Liver (tissue), 9 donors: ENCODE results near the gene SELENOM. TPM values are rescaled to one million over a fixed set of nuclear protein-coding genes. Genes with fewer than 3 reads are reported as not detected.

Experiments used
- DNase-seq: peaks from one replicate; pipeline ENCODE4 v3.0.0-alpha.2; 2017; ENCODE audit warnings: low spot score
- H3K27ac ChIP-seq, 2 donors: one replicate each; pipeline ENCODE4 v1.7.0; 2013; ENCODE audit warnings: inconsistent platforms in 2 of 2, low read length in 2 of 2, control low read depth in 1 of 2, low read depth in 1 of 2, mild to moderate bottlenecking in 1 of 2
- H3K27me3 ChIP-seq, 4 donors: one replicate each; pipeline versions ENCODE4 v1.6.1 to v1.7.0; 2013; ENCODE audit warnings: low read length in 3 of 4, inconsistent platforms in 1 of 4, mild to moderate bottlenecking in 1 of 4, moderate library complexity in 1 of 4; ENCODE audit not compliant: control insufficient read depth in 4 of 4, insufficient read depth in 4 of 4
- H3K36me3 ChIP-seq, 4 donors: one replicate each; pipeline versions ENCODE4 v1.6.1 to v1.7.0; 2013; ENCODE audit warnings: low read length in 3 of 4, mild to moderate bottlenecking in 3 of 4, low read depth in 1 of 4, moderate library complexity in 1 of 4; ENCODE audit not compliant: control insufficient read depth in 4 of 4, insufficient read depth in 3 of 4
- H3K4me1 ChIP-seq, 4 donors: one replicate each; pipeline versions ENCODE4 v1.6.1 to v1.7.0; 2013; ENCODE audit warnings: low read length in 3 of 4, mild to moderate bottlenecking in 3 of 4, moderate library complexity in 1 of 4; ENCODE audit not compliant: control insufficient read depth in 4 of 4, insufficient read depth in 4 of 4
- H3K4me3 ChIP-seq, 3 donors: one replicate each; pipeline versions ENCODE4 v1.6.1 to v1.7.0; 2013; ENCODE audit warnings: low read length in 3 of 3, control low read depth in 1 of 3, low read depth in 1 of 3, mild to moderate bottlenecking in 1 of 3
- H3K9ac ChIP-seq, 2 donors: one replicate each; pipeline ENCODE4 v1.7.0; 2013; ENCODE audit warnings: low read length in 2 of 2, mild to moderate bottlenecking in 2 of 2, moderate library complexity in 2 of 2, control low read depth in 1 of 2, low read depth in 1 of 2
- H3K9me3 ChIP-seq, 4 donors: one replicate each; pipeline versions ENCODE4 v1.6.1 to v1.7.0; 2013; ENCODE audit warnings: low read length in 3 of 4; ENCODE audit not compliant: control insufficient read depth in 4 of 4
- EGR1 ChIP-seq, 2 donors: IDR thresholded peaks; 2 replicates each; pipeline ENCODE4 v1.6.1; 2016 to 2018; ENCODE audit warnings: antibody characterized with exemption in 2 of 2, low read depth in 2 of 2
- FOXA1 ChIP-seq: IDR thresholded peaks from 2 replicates; pipeline ENCODE4 v1.6.1; 2016; ENCODE audit warnings: antibody characterized with exemption
- FOXA2 ChIP-seq: IDR thresholded peaks from 2 replicates; pipeline ENCODE4 v1.6.1; 2016; ENCODE audit warnings: antibody characterized with exemption
- GABPA ChIP-seq, 2 donors: IDR thresholded peaks in 1 of 2; conservative IDR thresholded peaks in 1 of 2; 2 replicates each; pipeline ENCODE4 v1.6.1; 2016; ENCODE audit warnings: antibody characterized with exemption in 2 of 2, mild to moderate bottlenecking in 1 of 2, moderate library complexity in 1 of 2
- HNF4A ChIP-seq, 2 donors: conservative IDR thresholded peaks; 2 replicates each; pipeline ENCODE4 v1.6.1; 2016; ENCODE audit warnings: antibody characterized with exemption in 2 of 2, mild to moderate bottlenecking in 2 of 2
- HNF4G ChIP-seq: IDR thresholded peaks from 2 replicates; pipeline ENCODE4 v1.6.1; 2016; ENCODE audit warnings: antibody characterized with exemption
- JUND ChIP-seq, 2 donors: IDR thresholded peaks; 2 replicates each; pipeline ENCODE4 v1.6.1; 2016; ENCODE audit warnings: antibody characterized with exemption in 2 of 2
- NR2F2 ChIP-seq: IDR thresholded peaks from 2 replicates; pipeline ENCODE4 v1.6.1; 2016; ENCODE audit warnings: antibody characterized with exemption
- RXRA ChIP-seq, 2 donors: IDR thresholded peaks; 2 replicates each; pipeline ENCODE4 v1.6.1; 2017 to 2018; ENCODE audit warnings: antibody characterized with exemption in 2 of 2, mild to moderate bottlenecking in 1 of 2
- SP1 ChIP-seq: IDR thresholded peaks from 2 replicates; pipeline ENCODE4 v1.6.1; 2018; ENCODE audit warnings: antibody characterized with exemption, mild to moderate bottlenecking
- TAF1 ChIP-seq: conservative IDR thresholded peaks from 2 replicates; pipeline ENCODE4 v1.6.1; 2016; ENCODE audit warnings: antibody characterized with exemption, mild to moderate bottlenecking
- YY1 ChIP-seq: IDR thresholded peaks from 2 replicates; pipeline ENCODE4 v1.6.1; 2016; ENCODE audit warnings: antibody characterized with exemption, mild to moderate bottlenecking
- WGBS: extraction: QIAGEN DNeasy Blood & Tissue Kit; methylation state at CpG from one replicate; pipeline ENCODE4 v1.1.7; 2013; 5-methylcytosine and 5-hydroxymethylcytosine counted together
- polyA plus RNA-seq, 2 donors: library from polyadenylated mRNA; stranded (reverse) in 1 of 2; unstranded in 1 of 2; fragments of 200-250 nt in 1 of 2; fragments of >200 nt in 1 of 2; fragmentation: Nextera tagmentation in 1 of 2; extraction: Ambion mirVana in 1 of 2; gene quantifications; one replicate each; pipeline versions ENCODE4 v1.2.1 to v1.2.3, GENCODE V29; 2013 to 2015
- total RNA-seq, 2 donors: library from RNA; depleted of rRNA; stranded (reverse); fragments of >200 nt; gene quantifications; one replicate each; pipeline ENCODE4 v1.2.3, GENCODE V29; 2014
- TF ChIP-seq, protein P1 (sequence below): IDR thresholded peaks from 2 replicates; pipeline ENCODE4 v1.6.1; 2016; ENCODE audit warnings: antibody characterized with exemption
- TF ChIP-seq, protein P2 (sequence below): fragments of 150-350 bp; IDR thresholded peaks from 2 replicates; pipeline ENCODE4 v1.5.1; 2017; ENCODE audit warnings: improper control_type of control experiment, low read depth, low read length; ENCODE audit not compliant: missing input control
- TF ChIP-seq, protein P3 (sequence below): IDR thresholded peaks from 2 replicates; pipeline ENCODE4 v1.6.1; 2016; ENCODE audit warnings: antibody characterized with exemption, mild to moderate bottlenecking
- TF ChIP-seq, protein P4 (sequence below): IDR thresholded peaks from 2 replicates; pipeline ENCODE4 v1.6.1; 2016; ENCODE audit warnings: antibody characterized with exemption
- TF ChIP-seq, protein P5 (sequence below): IDR thresholded peaks from 2 replicates; pipeline ENCODE4 v1.6.1; 2016; ENCODE audit warnings: antibody characterized with exemption
- donor health status: healthy.
- donor health status: healthy.
- donor health status: healthy.
- donor health status: healthy.
- donor health status: healthy.

The SELENOM gene
- total and polyA plus RNA-seq, 4 donors = 3.0 to 17.3 (median 12.2) TPM

DNA sequence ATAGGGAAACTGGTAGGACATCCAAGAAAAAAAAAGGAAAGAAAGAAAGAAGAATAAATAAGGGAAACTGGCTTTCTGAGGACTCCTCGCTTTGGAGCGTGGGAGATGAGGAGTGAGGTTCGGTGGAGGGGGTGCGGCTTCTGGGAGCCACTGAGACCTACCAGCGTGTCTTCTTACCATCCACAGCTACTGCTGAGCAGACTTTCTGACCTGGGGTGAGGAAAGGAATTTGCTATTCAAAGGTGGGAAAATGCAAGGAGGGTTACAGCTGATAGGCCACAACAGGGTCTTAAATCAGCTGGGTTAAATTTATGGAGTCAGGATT is 488 bp upstream of the SELENOM start:
- Histone ChIP-seq H3K36me3 (peaks cover 0 to 3% (median 0%) of the 10 kb centered on the region in 4 donors), H3K27me3 (no peaks in the 10 kb centered on the region), H3K9ac (peak overlapping the region; percentile 58 to 59), H3K4me3 (peak overlapping the region; percentile 23 to 50 (median 26)), H3K4me1 (peaks cover 4 to 7% (median 6%) of the 10 kb centered on the region in 4 donors), H3K9me3 (no peaks in the 10 kb centered on the region), H3K27ac (peak overlapping the region; percentile 31 to 73)
- WGBS = 6% methylated on average over 5 of the region's 5 CpGs
- no peak for DNase-seq
- TF ChIP-seq YY1 (no peak), HNF4A (conservative IDR thresholded peaks at IDR 0.05) (peak in 1 of 2 donors; percentile 2), NR2F2 (peak; percentile 25)

DNA sequence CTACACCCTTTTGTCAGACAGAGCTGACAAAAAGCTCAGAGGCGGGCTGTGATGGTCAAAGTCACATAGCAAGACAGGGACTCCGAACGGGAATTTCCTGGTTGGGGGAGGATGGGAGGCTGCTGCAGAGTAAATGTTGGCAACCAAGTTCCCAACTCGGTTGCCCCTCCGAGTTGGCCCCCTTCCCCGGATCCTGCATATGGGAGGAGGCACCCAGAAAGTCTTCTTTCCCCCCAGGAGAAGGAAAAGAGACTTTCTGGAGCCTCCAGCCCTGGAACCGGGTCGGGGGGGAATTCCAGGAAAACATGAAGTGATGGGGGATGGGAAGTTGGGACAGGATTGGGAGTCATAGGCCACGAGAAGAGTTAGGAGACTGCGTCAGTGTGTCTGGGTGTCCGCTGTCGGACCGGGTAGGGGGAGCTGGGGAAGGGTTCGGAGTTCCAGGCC is 614 bp downstream of the SELENOM start:
- Histone ChIP-seq H3K9ac (peak overlapping the region in 1 of 2 donors; percentile 48), H3K4me1 (peaks cover 4 to 7% (median 6%) of the 10 kb centered on the region in 4 donors), H3K27me3 (no peaks in the 10 kb centered on the region), H3K36me3 (peaks cover 0 to 3% (median 0%) of the 10 kb centered on the region in 4 donors), H3K9me3 (no peaks in the 10 kb centered on the region), H3K4me3 (peak overlapping the region; percentile 22 to 41 (median 37)), H3K27ac (peak overlapping the region; percentile 73 to 79)
- TF ChIP-seq FOXA2 (no peak), RXRA (IDR thresholded peaks at IDR 0.05) (no peak), HNF4A (conservative IDR thresholded peaks at IDR 0.05) (no peak), EGR1 (IDR thresholded peaks at IDR 0.05; ENCODE audit: low read depth in 2 of 2) (no peak), FOXA1 (no peak), TAF1 (no peak), YY1 (no peak), JUND (IDR thresholded peaks at IDR 0.05) (no peak), HNF4G (no peak), SP1 (no peak), GABPA (IDR thresholded peaks at IDR 0.05 in 1 of 2, conservative IDR thresholded peaks at IDR 0.05 in 1 of 2) (no peak), NR2F2 (no peak)
- TF ChIP-seq, protein P1, sequence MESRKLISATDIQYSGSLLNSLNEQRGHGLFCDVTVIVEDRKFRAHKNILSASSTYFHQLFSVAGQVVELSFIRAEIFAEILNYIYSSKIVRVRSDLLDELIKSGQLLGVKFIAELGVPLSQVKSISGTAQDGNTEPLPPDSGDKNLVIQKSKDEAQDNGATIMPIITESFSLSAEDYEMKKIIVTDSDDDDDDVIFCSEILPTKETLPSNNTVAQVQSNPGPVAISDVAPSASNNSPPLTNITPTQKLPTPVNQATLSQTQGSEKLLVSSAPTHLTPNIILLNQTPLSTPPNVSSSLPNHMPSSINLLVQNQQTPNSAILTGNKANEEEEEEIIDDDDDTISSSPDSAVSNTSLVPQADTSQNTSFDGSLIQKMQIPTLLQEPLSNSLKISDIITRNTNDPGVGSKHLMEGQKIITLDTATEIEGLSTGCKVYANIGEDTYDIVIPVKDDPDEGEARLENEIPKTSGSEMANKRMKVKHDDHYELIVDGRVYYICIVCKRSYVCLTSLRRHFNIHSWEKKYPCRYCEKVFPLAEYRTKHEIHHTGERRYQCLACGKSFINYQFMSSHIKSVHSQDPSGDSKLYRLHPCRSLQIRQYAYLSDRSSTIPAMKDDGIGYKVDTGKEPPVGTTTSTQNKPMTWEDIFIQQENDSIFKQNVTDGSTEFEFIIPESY = no peak
- TF ChIP-seq, protein P2, sequence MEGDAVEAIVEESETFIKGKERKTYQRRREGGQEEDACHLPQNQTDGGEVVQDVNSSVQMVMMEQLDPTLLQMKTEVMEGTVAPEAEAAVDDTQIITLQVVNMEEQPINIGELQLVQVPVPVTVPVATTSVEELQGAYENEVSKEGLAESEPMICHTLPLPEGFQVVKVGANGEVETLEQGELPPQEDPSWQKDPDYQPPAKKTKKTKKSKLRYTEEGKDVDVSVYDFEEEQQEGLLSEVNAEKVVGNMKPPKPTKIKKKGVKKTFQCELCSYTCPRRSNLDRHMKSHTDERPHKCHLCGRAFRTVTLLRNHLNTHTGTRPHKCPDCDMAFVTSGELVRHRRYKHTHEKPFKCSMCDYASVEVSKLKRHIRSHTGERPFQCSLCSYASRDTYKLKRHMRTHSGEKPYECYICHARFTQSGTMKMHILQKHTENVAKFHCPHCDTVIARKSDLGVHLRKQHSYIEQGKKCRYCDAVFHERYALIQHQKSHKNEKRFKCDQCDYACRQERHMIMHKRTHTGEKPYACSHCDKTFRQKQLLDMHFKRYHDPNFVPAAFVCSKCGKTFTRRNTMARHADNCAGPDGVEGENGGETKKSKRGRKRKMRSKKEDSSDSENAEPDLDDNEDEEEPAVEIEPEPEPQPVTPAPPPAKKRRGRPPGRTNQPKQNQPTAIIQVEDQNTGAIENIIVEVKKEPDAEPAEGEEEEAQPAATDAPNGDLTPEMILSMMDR = no peak
- TF ChIP-seq, protein P3, sequence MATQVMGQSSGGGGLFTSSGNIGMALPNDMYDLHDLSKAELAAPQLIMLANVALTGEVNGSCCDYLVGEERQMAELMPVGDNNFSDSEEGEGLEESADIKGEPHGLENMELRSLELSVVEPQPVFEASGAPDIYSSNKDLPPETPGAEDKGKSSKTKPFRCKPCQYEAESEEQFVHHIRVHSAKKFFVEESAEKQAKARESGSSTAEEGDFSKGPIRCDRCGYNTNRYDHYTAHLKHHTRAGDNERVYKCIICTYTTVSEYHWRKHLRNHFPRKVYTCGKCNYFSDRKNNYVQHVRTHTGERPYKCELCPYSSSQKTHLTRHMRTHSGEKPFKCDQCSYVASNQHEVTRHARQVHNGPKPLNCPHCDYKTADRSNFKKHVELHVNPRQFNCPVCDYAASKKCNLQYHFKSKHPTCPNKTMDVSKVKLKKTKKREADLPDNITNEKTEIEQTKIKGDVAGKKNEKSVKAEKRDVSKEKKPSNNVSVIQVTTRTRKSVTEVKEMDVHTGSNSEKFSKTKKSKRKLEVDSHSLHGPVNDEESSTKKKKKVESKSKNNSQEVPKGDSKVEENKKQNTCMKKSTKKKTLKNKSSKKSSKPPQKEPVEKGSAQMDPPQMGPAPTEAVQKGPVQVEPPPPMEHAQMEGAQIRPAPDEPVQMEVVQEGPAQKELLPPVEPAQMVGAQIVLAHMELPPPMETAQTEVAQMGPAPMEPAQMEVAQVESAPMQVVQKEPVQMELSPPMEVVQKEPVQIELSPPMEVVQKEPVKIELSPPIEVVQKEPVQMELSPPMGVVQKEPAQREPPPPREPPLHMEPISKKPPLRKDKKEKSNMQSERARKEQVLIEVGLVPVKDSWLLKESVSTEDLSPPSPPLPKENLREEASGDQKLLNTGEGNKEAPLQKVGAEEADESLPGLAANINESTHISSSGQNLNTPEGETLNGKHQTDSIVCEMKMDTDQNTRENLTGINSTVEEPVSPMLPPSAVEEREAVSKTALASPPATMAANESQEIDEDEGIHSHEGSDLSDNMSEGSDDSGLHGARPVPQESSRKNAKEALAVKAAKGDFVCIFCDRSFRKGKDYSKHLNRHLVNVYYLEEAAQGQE = no peak
- TF ChIP-seq, protein P4, sequence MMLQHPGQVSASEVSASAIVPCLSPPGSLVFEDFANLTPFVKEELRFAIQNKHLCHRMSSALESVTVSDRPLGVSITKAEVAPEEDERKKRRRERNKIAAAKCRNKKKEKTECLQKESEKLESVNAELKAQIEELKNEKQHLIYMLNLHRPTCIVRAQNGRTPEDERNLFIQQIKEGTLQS = no peak
- TF ChIP-seq, protein P5, sequence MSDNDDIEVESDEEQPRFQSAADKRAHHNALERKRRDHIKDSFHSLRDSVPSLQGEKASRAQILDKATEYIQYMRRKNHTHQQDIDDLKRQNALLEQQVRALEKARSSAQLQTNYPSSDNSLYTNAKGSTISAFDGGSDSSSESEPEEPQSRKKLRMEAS = no peak
- 69% methylated on average over 14 of the region's 14 CpGs for WGBS
- no peak for DNase-seq
